ENCODE measurements around the gene GPR84. TPM values are rescaled to one million over a fixed set of nuclear protein-coding genes. Genes with fewer than 3 reads are reported as not detected.

GPR84 gene
- polyA plus RNA-seq, 1 of the 3 experiments (the other 2 are of a cell fraction) = 0.03 TPM

GRCh38 chr12:54413284-54414190 is 49.3 kb upstream of the GPR84 start:
- ChIA-PET POLR2A (interaction anchor here (0.7 kb wide), 1 partner anchor 14 kb away, joined by 3 read pairs; no protein-coding TSS in a partner anchor), CTCF (interaction anchor here (0.6 to 11.8 kb wide), 8 partner anchors 9 to 408 kb away, joined by 3 to 125 read pairs (median 4); no protein-coding TSS in a partner anchor)
- WGBS (ENCODE audit: low lambda C conversion rate) = 70% methylated on average over 9 of the region's 9 CpGs
- Histone ChIP-seq H3K9me3 (no peaks in the 10 kb centered on the region), H3K27me3 (ENCODE audit: insufficient read depth) (no peaks in the 10 kb centered on the region), H2AFZ (ENCODE audit: low read depth) (no peak overlapping the region), H4K20me1 (ENCODE audit: insufficient read depth) (no peaks in the 10 kb centered on the region), H3K4me2 (peak overlapping the region; percentile 58), H3K4me3 (ENCODE audit: low read depth in 2 of 2, low read length in 1 of 2) (no peak overlapping the region), H3K9me2 (no peaks in the 10 kb centered on the region), H3K9ac (peak overlapping the region; percentile 57), H3K36me3 (replicated peaks in 1 of 2; ENCODE audit: control insufficient read depth in 1 of 2, insufficient read depth in 2 of 2, low read length in 1 of 2) (peaks cover 0 to 4% of the 10 kb centered on the region in 2 experiments), H3F3A (replicated peaks; ENCODE audit: insufficient read depth) (peaks cover 26% of the 10 kb centered on the region), H3K27ac (ENCODE audit: low read depth in 2 of 2, low read length in 1 of 2) (peak overlapping the region in 1 of 2 experiments; percentile 88; a peak in 2 of 4 replicates), H3K79me2 (ENCODE audit: insufficient read depth) (peaks cover 83% of the 10 kb centered on the region), H3K4me1 (ENCODE audit: control insufficient read depth in 1 of 2, insufficient read depth in 2 of 2, low read depth in 1 of 2, low read length in 1 of 2) (peaks cover 0 to 40% of the 10 kb centered on the region in 2 experiments; a peak in 2 of 4 replicates)
- DNase-seq = no peak
- TF ChIP-seq GABPA (IDR thresholded peaks at IDR 0.05; ENCODE audit: low read depth) (no peak), RFX5 (IDR thresholded peaks at IDR 0.05; ENCODE audit: low read length) (no peak)

GRCh38 chr12:54412786-54413185 is 48.5 kb upstream of the GPR84 start:
- 63% methylated on average over 3 of the region's 3 CpGs for WGBS (ENCODE audit: low lambda C conversion rate)
- H4K20me1 ChIP-seq (ENCODE audit: insufficient read depth) = no peaks in the 10 kb centered on the region
- POLR2A ChIA-PET = no interaction called here

More at GRCh38 chr12:54412786-54413185, 48.5 kb upstream of the GPR84 start:
- H2AFZ ChIP-seq (ENCODE audit: low read depth) = no peak overlapping the region
- peak overlapping the region; percentile 57 for H3K9ac ChIP-seq
- H3K4me1 ChIP-seq (ENCODE audit: control insufficient read depth in 1 of 2, insufficient read depth in 2 of 2, low read depth in 1 of 2, low read length in 1 of 2) = peaks cover 0 to 40% of the 10 kb centered on the region in 2 experiments; a peak in 2 of 4 replicates
- TF ChIP-seq EP300 (IDR thresholded peaks at IDR 0.05; ENCODE audit: borderline replicate concordance in 1 of 2, low read depth in 1 of 2, low read length in 1 of 2) = no peak
- TF ChIP-seq USF1 (IDR thresholded peaks at IDR 0.05; ENCODE audit: borderline replicate concordance, low read depth) = no peak
- no peak for TF ChIP-seq SIN3A (IDR thresholded peaks at IDR 0.05; ENCODE audit: borderline replicate concordance, low read depth, low read length)
- no peak for TF ChIP-seq MXI1 (IDR thresholded peaks at IDR 0.05; ENCODE audit: low read depth, low read length)
- TF ChIP-seq, protein P1, sequence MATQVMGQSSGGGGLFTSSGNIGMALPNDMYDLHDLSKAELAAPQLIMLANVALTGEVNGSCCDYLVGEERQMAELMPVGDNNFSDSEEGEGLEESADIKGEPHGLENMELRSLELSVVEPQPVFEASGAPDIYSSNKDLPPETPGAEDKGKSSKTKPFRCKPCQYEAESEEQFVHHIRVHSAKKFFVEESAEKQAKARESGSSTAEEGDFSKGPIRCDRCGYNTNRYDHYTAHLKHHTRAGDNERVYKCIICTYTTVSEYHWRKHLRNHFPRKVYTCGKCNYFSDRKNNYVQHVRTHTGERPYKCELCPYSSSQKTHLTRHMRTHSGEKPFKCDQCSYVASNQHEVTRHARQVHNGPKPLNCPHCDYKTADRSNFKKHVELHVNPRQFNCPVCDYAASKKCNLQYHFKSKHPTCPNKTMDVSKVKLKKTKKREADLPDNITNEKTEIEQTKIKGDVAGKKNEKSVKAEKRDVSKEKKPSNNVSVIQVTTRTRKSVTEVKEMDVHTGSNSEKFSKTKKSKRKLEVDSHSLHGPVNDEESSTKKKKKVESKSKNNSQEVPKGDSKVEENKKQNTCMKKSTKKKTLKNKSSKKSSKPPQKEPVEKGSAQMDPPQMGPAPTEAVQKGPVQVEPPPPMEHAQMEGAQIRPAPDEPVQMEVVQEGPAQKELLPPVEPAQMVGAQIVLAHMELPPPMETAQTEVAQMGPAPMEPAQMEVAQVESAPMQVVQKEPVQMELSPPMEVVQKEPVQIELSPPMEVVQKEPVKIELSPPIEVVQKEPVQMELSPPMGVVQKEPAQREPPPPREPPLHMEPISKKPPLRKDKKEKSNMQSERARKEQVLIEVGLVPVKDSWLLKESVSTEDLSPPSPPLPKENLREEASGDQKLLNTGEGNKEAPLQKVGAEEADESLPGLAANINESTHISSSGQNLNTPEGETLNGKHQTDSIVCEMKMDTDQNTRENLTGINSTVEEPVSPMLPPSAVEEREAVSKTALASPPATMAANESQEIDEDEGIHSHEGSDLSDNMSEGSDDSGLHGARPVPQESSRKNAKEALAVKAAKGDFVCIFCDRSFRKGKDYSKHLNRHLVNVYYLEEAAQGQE (IDR thresholded peaks at IDR 0.05; ENCODE audit: low read depth, low read length) = no peak
- no peak for TF ChIP-seq RFX5 (IDR thresholded peaks at IDR 0.05; ENCODE audit: low read length)
- TF ChIP-seq TEAD4 (IDR thresholded peaks at IDR 0.05; ENCODE audit: borderline replicate concordance, insufficient read depth) = no peak
- no peak for TF ChIP-seq ELF1 (IDR thresholded peaks at IDR 0.05)
- no peak for TF ChIP-seq CTCF (IDR thresholded peaks at IDR 0.05)
- TF ChIP-seq, protein P2, sequence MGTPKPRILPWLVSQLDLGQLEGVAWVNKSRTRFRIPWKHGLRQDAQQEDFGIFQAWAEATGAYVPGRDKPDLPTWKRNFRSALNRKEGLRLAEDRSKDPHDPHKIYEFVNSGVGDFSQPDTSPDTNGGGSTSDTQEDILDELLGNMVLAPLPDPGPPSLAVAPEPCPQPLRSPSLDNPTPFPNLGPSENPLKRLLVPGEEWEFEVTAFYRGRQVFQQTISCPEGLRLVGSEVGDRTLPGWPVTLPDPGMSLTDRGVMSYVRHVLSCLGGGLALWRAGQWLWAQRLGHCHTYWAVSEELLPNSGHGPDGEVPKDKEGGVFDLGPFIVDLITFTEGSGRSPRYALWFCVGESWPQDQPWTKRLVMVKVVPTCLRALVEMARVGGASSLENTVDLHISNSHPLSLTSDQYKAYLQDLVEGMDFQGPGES (IDR thresholded peaks at IDR 0.05; ENCODE audit: low read depth, low read length) = no peak
- TF ChIP-seq POLR2AphosphoS5 (IDR thresholded peaks at IDR 0.05; ENCODE audit: low read depth, low read length) = no peak
- no peak for TF ChIP-seq EZH2phosphoT487 (IDR thresholded peaks at IDR 0.05; ENCODE audit: borderline replicate concordance, low read depth)
- no peak for TF ChIP-seq RXRA (IDR thresholded peaks at IDR 0.05; ENCODE audit: borderline replicate concordance, low read depth)
- no peaks in the 10 kb centered on the region for H3K9me2 ChIP-seq
- H3K9me3 ChIP-seq = no peaks in the 10 kb centered on the region
- no peaks in the 10 kb centered on the region for H3K27me3 ChIP-seq (ENCODE audit: insufficient read depth)
- CTCF ChIA-PET = interaction anchor here (0.6 to 11.8 kb wide), 8 partner anchors 9 to 34 kb away, joined by 3 to 125 read pairs (median 4); no protein-coding TSS in a partner anchor
- peaks cover 76% of the 10 kb centered on the region for H3K79me2 ChIP-seq (ENCODE audit: insufficient read depth)
- peak overlapping the region in 1 of 2 experiments; percentile 88; a peak in 2 of 4 replicates for H3K27ac ChIP-seq (ENCODE audit: low read depth in 2 of 2, low read length in 1 of 2)
- H3F3A ChIP-seq (replicated peaks; ENCODE audit: insufficient read depth) = peaks cover 26% of the 10 kb centered on the region
- H3K36me3 ChIP-seq (replicated peaks in 1 of 2; ENCODE audit: control insufficient read depth in 1 of 2, insufficient read depth in 2 of 2, low read length in 1 of 2) = peaks cover 3 to 7% of the 10 kb centered on the region in 2 experiments
- no peak for DNase-seq
- peak overlapping the region; percentile 58 for H3K4me2 ChIP-seq
- no peak overlapping the region for H3K4me3 ChIP-seq (ENCODE audit: low read depth in 2 of 2, low read length in 1 of 2)
